ENCODE measurements around the gene PSD.

Gene PSD

GRCh38 chr10:102394079-102394800 is 24.3 kb downstream of the PSD start (continued):
- no peak for TF ChIP-seq HOXC10 (CRISPR knock-in tag; IDR thresholded peaks at IDR 0.05)
- peak; percentile 25; the same call in 1 of the 2 replicates for TF ChIP-seq ZBTB1 (tag by site-specific recombination; IDR thresholded peaks at IDR 0.05)
- TF ChIP-seq ZNF664 (tag by site-specific recombination; IDR thresholded peaks at IDR 0.05), result no peak
- peak; percentile 76; the same call in 1 of the 2 replicates for TF ChIP-seq ZFP69B (tag by site-specific recombination; IDR thresholded peaks at IDR 0.05)
- no peak for TF ChIP-seq ZNF704 (tag by site-specific recombination; IDR thresholded peaks at IDR 0.05)
- TF ChIP-seq ZSCAN4 (tag by site-specific recombination; IDR thresholded peaks at IDR 0.05), result 0 out of 2 replicates have a peak, but pooled peaks have one; percentile 67
- peak; percentile 95 for TF ChIP-seq ZBTB26 (tag by site-specific recombination; optimal IDR thresholded peaks at IDR 0.05)
- peak; percentile 85 for TF ChIP-seq ZNF335 (tag by site-specific recombination; conservative IDR thresholded peaks at IDR 0.05)
- TF ChIP-seq ZNF366 (tag by site-specific recombination; conservative IDR thresholded peaks at IDR 0.05), result 0 out of 2 replicates have a peak, but pooled peaks have one; percentile 8
- TF ChIP-seq ZBTB17 (tag by site-specific recombination; IDR thresholded peaks at IDR 0.05), result peak; percentile 83
- TF ChIP-seq ZNF596 (tag by site-specific recombination; IDR thresholded peaks at IDR 0.05), result no peak
- peak; percentile 55 for TF ChIP-seq ZNF2 (tag by site-specific recombination; IDR thresholded peaks at IDR 0.05)
- TF ChIP-seq HOXA7 (CRISPR knock-in tag; IDR thresholded peaks at IDR 0.05; ENCODE audit: borderline replicate concordance), result no peak
- peak; percentile 94 for TF ChIP-seq SP2 (tag by site-specific recombination; IDR thresholded peaks at IDR 0.05)
- peak; percentile 64 for TF ChIP-seq YY1 (tag by site-specific recombination; IDR thresholded peaks at IDR 0.05)
- peak; percentile 83 for TF ChIP-seq KLF8 (tag by site-specific recombination; IDR thresholded peaks at IDR 0.05)
- no peak for TF ChIP-seq ZNF645 (tag by site-specific recombination; IDR thresholded peaks at IDR 0.05)
- TF ChIP-seq ZNF658 (tag by site-specific recombination; IDR thresholded peaks at IDR 0.05), result no peak
- TF ChIP-seq KLF1 (tag by site-specific recombination; IDR thresholded peaks at IDR 0.05), result peak; percentile 55
- TF ChIP-seq ZNF112 (tag by site-specific recombination; IDR thresholded peaks at IDR 0.05), result no peak
- TF ChIP-seq ZBTB7A (tag by site-specific recombination; IDR thresholded peaks at IDR 0.05; ENCODE audit: low read depth), result 0 out of 2 replicates have a peak, but pooled peaks have one; percentile 86
- TF ChIP-seq KLF10 (tag by site-specific recombination; IDR thresholded peaks at IDR 0.05), result peak; percentile 93
- no peak for TF ChIP-seq ZSCAN5A (tag by site-specific recombination; IDR thresholded peaks at IDR 0.05)
- TF ChIP-seq ZNF610 (tag by site-specific recombination; IDR thresholded peaks at IDR 0.05; ENCODE audit: borderline replicate concordance), result peak; percentile 8; the same call in 1 of the 2 replicates
- peak; percentile 86; the same call in 1 of the 2 replicates for TF ChIP-seq ZNF501 (tag by site-specific recombination; IDR thresholded peaks at IDR 0.05)
- TF ChIP-seq TRIM28 (IDR thresholded peaks at IDR 0.05; ENCODE audit: borderline replicate concordance, low read length), result no peak
- TF ChIP-seq CTCF (tag by site-specific recombination; IDR thresholded peaks at IDR 0.05), result peak; percentile 94
- peak; percentile 73 for TF ChIP-seq SP7 (tag by site-specific recombination; IDR thresholded peaks at IDR 0.05)
- no peak for TF ChIP-seq ZNF350 (tag by site-specific recombination; IDR thresholded peaks at IDR 0.05)
- peak; percentile 54 for TF ChIP-seq WT1 (tag by site-specific recombination; IDR thresholded peaks at IDR 0.05)
- TF ChIP-seq ZNF10 (tag by site-specific recombination; IDR thresholded peaks at IDR 0.05), result no peak
- peak; percentile 67 for TF ChIP-seq ZNF654 (tag by site-specific recombination; IDR thresholded peaks at IDR 0.05; ENCODE audit: low read depth)

All from HEK293 (cell line).